RPMI8226 (cell line): Measurements from ENCODE around the gene VARS2.
"Not testable (repeated sequence)": the region's sequence is repeated elsewhere in the genome, so short reads cannot be mapped to it uniquely, and the experiment has no call there.

Experiments used
- DNase-seq: peaks from one replicate; pipeline ENCODE4 v3.0.0-alpha.2; 2015

Gene VARS2

DNA sequence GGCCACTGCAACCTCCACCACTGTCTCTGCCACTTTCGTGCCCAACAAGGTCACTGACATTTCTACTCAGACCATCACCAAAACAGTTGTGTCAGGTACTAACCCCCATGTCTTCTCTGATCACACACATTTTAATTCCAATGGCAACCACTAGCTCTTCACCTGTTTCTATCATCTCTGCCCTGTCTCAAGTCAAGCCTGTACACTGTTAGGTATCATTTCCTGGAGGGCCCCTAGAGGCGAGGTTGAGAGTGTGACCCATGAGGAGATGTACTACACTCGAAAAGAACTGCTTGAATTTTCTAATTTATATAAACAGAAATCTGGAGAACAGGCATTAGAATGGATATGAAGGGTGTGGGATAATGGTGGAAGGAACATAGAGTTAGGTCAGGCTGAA is 52.1 kb downstream of the VARS2 start:
- DNase-seq: no peak

DNA sequence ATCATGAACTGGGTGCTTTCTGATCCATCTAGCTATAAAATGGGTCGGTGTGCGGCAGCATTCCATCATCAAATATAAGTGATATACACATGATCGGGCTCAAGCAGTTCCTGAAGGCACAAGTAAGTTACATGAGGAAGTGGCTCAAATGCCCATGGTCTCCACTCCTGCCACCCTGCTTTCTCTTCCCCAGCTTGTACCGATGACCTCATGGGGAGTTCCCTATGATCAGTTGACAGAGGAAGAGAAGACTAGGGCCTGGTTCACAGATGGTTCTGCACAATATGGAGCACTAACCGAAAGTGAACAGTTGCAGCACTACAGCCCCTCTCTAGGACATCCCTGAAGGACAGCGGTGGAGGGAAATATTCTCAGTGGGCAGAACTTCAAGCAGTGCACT is 55.1 kb downstream of the VARS2 start:
- DNase-seq: not testable (repeated sequence)

DNA sequence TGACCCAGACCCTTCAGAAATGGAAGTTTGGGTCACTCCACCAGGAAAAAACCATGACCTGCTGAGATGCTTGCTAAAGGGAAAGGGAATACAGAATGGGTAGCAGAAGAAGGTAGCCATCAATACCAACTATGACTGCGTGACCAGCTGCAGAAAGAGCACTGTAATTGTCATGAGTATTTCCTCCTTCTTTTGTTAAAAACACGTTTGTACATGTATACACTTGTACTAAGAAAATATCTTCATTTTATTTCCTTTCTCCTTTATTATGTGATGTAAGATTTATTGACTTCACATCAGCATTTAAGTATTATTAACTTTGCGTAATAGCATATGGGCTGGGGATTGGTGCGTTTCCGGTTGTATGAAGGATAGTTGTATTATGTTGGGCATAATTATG is 56.9 kb downstream of the VARS2 start:
- no peak for DNase-seq

DNA sequence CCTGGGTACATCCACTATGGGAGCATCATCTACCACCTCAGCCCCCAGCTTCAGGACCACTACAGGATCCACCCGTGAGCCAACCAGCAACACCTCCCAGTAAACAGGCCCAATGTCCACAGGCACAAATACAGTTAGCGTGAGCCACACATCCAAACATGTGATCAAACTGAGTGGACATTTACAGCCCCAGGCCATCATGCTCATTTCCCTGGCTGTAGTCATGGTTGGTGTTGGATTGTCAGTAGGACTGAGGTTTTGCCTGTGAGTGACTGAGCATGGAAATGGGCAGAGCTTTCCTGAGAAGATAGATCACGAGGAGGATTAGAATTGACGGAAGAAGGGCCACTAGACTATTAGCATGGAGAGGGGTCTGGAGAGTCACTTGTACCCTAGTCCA is 58.8 kb downstream of the VARS2 start:
- no peak for DNase-seq

DNA sequence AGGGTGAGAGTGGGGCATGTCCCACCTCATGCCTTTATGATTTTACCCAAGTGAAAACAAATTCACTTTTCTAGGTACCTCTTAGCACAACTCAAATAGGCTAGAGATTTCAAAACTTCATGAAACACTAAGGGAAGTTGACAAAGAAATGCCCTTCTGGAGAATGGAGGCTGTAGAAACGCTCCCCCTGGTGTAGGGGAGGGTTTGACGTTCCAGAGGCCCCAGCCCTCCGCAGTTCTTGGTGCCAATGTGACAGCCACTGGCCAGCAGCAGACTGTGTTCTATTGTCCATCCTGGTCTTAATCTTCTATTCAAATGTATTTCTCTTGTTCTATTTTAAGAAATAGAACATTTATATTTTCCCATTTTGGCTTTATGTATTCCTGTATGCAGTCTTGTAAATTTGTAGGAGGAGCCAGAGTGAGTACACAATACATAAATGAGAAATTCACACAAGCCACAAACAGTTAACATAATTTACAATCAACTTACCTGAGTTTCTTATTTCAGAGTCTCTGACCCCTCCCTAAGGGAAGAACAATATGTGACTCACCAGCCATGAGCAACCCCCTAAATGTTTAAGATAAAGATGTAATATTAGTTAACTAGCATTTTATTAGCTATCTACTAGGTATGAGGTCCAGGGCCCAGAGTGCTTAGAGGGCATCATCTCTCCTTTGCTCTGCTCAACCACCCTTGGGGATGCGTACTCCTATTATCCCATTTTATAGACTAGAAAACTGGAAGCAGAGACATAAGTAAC is 60.6 kb downstream of the VARS2 start:
- no peak for DNase-seq
